ENCODE measurements around the gene NTN5. TPM values are rescaled to one million over a fixed set of nuclear protein-coding genes. Genes with fewer than 3 reads are reported as not detected.

The NTN5 gene
- polyA plus RNA-seq, 1 experiment = 0.11 TPM

GRCh38 chr19:48629297-48629598, 43.6 kb downstream of the NTN5 start:
- Histone ChIP-seq H3K4me3 (ENCODE audit: low read depth, low read length) (no peak overlapping the region), H3K27me3 (ENCODE audit: control insufficient read depth, insufficient read depth, low read length) (no peaks in the 10 kb centered on the region), H3K36me3 (ENCODE audit: control insufficient read depth, insufficient read depth, low read length) (peaks cover 6% of the 10 kb centered on the region)
- CTCF ChIA-PET = no interaction called here
- POLR2A ChIA-PET = no interaction called here
- TF ChIP-seq CTCF (IDR thresholded peaks at IDR 0.05; ENCODE audit: insufficient read depth, low read depth, low read length) = no peak
- no peak for DNase-seq (ENCODE audit: low read depth)

- Histone ChIP-seq H3K27me3 (ENCODE audit: control insufficient read depth, insufficient read depth, low read length) (no peaks in the 10 kb centered on the region), H3K36me3 (ENCODE audit: control insufficient read depth, insufficient read depth, low read length) (peaks cover 6% of the 10 kb centered on the region), H3K4me3 (ENCODE audit: low read depth, low read length) (no peak overlapping the region)
- no peak for TF ChIP-seq CTCF (IDR thresholded peaks at IDR 0.05; ENCODE audit: insufficient read depth, low read depth, low read length)
- ChIA-PET POLR2A (no interaction called here), CTCF (interaction anchor here (0.6 kb wide), 1 partner anchor 15 kb away, joined by 3 read pairs; no protein-coding TSS in a partner anchor)
- DNase-seq (ENCODE audit: low read depth) = no peak
Observed at GRCh38 chr19:48628486-48629296, 44.1 kb downstream of the NTN5 start.

GRCh38 chr19:48627865-48628314, 44.9 kb downstream of the NTN5 start:
- DNase-seq (ENCODE audit: low read depth) = no peak
- no peaks in the 10 kb centered on the region for H3K27me3 ChIP-seq (ENCODE audit: control insufficient read depth, insufficient read depth, low read length)
- CTCF ChIA-PET = interaction anchor here (0.6 to 1.1 kb wide), 3 partner anchors 9 to 46 kb away, joined by 3 read pairs; partner anchors contain the start of gene DBP
- no peak overlapping the region for H3K4me3 ChIP-seq (ENCODE audit: low read depth, low read length)
- POLR2A ChIA-PET = no interaction called here
- no peak for TF ChIP-seq CTCF (IDR thresholded peaks at IDR 0.05; ENCODE audit: insufficient read depth, low read depth, low read length)
- peaks cover 6% of the 10 kb centered on the region for H3K36me3 ChIP-seq (ENCODE audit: control insufficient read depth, insufficient read depth, low read length)

GRCh38 chr19:48627201-48627864, 45.5 kb downstream of the NTN5 start:
- H3K36me3 ChIP-seq (ENCODE audit: control insufficient read depth, insufficient read depth, low read length) = peaks cover 6% of the 10 kb centered on the region
- no peak overlapping the region for H3K4me3 ChIP-seq (ENCODE audit: low read depth, low read length)
- ChIA-PET CTCF (interaction anchor here (1.0 to 1.1 kb wide), 2 partner anchors 10 to 47 kb away, joined by 3 read pairs; partner anchors contain the start of gene DBP), POLR2A (no interaction called here)
- no peak for DNase-seq (ENCODE audit: low read depth)
- TF ChIP-seq CTCF (IDR thresholded peaks at IDR 0.05; ENCODE audit: insufficient read depth, low read depth, low read length) = no peak
- no peaks in the 10 kb centered on the region for H3K27me3 ChIP-seq (ENCODE audit: control insufficient read depth, insufficient read depth, low read length)

GRCh38 chr19:48625891-48626327, 46.9 kb downstream of the NTN5 start:
- peaks cover 6% of the 10 kb centered on the region for H3K36me3 ChIP-seq (ENCODE audit: control insufficient read depth, insufficient read depth, low read length)
- CTCF ChIA-PET = no interaction called here

More at GRCh38 chr19:48625891-48626327, 46.9 kb downstream of the NTN5 start:
- Histone ChIP-seq H3K4me3 (ENCODE audit: low read depth, low read length) (no peak overlapping the region), H3K27me3 (ENCODE audit: control insufficient read depth, insufficient read depth, low read length) (no peaks in the 10 kb centered on the region)
- DNase-seq (ENCODE audit: low read depth) = no peak
- no peak for TF ChIP-seq CTCF (IDR thresholded peaks at IDR 0.05; ENCODE audit: insufficient read depth, low read depth, low read length)
- POLR2A ChIA-PET = no interaction called here

All from BJ (cell line).